Measurements from ENCODE around the gene PTPRCAP. TPM values are rescaled to one million over a fixed set of nuclear protein-coding genes. Genes with fewer than 3 reads are reported as not detected.

The PTPRCAP gene
- polyA plus RNA-seq, 1 donor from 2014 or later = 3.4 TPM

DNA sequence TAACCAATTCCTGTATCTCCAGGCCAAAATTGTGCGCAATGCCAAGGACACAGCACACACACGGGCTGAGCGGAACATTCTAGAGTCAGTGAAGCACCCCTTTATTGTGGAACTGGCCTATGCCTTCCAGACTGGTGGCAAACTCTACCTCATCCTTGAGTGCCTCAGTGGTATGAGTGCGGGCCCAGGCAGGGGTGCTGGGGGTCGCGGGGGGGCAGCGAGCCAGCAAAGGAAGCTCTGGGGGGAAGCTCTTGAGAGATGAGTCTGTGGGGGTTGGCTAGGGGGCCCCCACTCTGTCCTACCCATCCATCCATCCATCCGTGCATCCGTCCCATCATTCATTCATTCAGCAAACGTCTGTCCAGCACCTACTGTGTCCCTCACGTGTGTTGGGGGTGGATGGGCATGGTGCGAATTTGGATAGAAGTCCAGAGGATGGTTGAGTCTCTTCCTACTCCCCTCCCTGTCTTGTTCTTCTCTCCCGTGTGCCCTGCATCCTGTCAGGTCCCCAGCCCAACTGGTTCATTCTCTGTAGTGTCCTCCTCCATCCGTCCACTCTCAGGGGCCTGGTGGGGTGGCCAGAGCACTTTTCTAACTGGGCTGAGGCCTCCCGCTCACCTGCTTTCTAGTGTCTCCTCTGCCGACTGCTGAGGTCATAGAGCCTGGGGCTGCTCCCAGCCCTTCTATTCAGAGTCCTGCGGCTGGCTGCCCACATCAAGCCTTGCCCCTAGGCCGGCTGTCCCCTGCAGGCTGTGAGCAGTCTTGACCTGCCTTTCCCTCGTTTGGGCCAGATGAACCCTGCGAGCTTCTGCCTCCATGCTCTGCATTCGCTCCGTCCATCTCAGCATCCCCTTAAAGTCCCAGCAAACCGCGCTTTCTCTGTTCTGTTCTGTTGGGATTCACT, 5.9 kb downstream of the PTPRCAP start:
- Histone ChIP-seq H3K9me3 (ENCODE audit: low read length) (no peaks in the 10 kb centered on the region), H3K79me2 (replicated peaks; ENCODE audit: insufficient read depth, low read length) (peaks cover 9% of the 10 kb centered on the region), H3K27ac (ENCODE audit: low read length) (no peak overlapping the region), H3K36me3 (ENCODE audit: insufficient read depth, low read length) (no peaks in the 10 kb centered on the region), H4K20me1 (ENCODE audit: insufficient read depth) (no peaks in the 10 kb centered on the region), H3K4me2 (ENCODE audit: low read length) (no peak overlapping the region), H3F3A (ENCODE audit: insufficient read depth, low read length, poor library complexity, severe bottlenecking) (no peaks in the 10 kb centered on the region), H2AFZ (ENCODE audit: low read depth, low read length) (no peak overlapping the region), H3K9ac (ENCODE audit: low read length) (no peak overlapping the region), H3K27me3 (ENCODE audit: insufficient read depth, low read depth, low read length) (no peaks in the 10 kb centered on the region), H3K4me3 (ENCODE audit: low read length) (no peak overlapping the region), H3K9me2 (ENCODE audit: insufficient read depth, low read length) (no peaks in the 10 kb centered on the region)
- TF ChIP-seq EZH2 (IDR thresholded peaks at IDR 0.05; ENCODE audit: borderline replicate concordance, insufficient read depth, low read length, poor library complexity, severe bottlenecking) = no peak

DNA sequence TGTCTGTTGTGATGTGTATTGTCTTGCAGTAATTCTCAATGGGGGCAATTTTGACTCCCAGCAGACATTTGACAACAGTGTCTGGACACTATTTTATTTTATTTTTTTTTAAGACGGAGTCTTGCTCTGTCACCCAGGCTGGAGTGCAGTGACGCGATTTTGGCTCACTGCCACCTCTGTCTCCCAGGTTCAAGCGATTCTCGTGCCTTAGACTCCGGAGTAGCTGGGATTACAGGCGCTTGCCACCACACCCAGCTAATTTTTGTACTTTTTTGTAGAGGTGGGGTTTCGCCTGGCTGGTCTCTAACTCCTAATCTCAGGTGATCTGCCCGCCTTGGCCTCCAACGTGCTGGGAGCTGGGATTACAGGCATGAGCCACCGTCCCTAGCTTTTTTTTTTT, 7.8 kb downstream of the PTPRCAP start:
- H3K79me2 ChIP-seq (replicated peaks; ENCODE audit: insufficient read depth, low read length) = peaks cover 9% of the 10 kb centered on the region
- H3K4me2 ChIP-seq (ENCODE audit: low read length) = no peak overlapping the region
- no peaks in the 10 kb centered on the region for H3F3A ChIP-seq (ENCODE audit: insufficient read depth, low read length, poor library complexity, severe bottlenecking)
- peak overlapping the region; percentile 98 for H3K4me3 ChIP-seq (ENCODE audit: low read length)
- no peak overlapping the region for H3K9ac ChIP-seq (ENCODE audit: low read length)
- no peaks in the 10 kb centered on the region for H3K27me3 ChIP-seq (ENCODE audit: insufficient read depth, low read depth, low read length)
- H3K27ac ChIP-seq (ENCODE audit: low read length) = no peak overlapping the region
- TF ChIP-seq RAD21 (conservative IDR thresholded peaks at IDR 0.05) (no peak), MXI1 (conservative IDR thresholded peaks at IDR 0.05; ENCODE audit: poor library complexity, severe bottlenecking) (no peak), SMC3 (conservative IDR thresholded peaks at IDR 0.05; ENCODE audit: poor library complexity) (no peak), TAF1 (IDR thresholded peaks at IDR 0.05; ENCODE audit: low read depth) (no peak), EP300 (conservative IDR thresholded peaks at IDR 0.05; ENCODE audit: poor library complexity, severe bottlenecking) (no peak), EZH2 (IDR thresholded peaks at IDR 0.05; ENCODE audit: borderline replicate concordance, insufficient read depth, low read length, poor library complexity, severe bottlenecking) (no peak), POLR2AphosphoS5 (IDR thresholded peaks at IDR 0.05) (no peak)
- TF ChIP-seq, protein P1, sequence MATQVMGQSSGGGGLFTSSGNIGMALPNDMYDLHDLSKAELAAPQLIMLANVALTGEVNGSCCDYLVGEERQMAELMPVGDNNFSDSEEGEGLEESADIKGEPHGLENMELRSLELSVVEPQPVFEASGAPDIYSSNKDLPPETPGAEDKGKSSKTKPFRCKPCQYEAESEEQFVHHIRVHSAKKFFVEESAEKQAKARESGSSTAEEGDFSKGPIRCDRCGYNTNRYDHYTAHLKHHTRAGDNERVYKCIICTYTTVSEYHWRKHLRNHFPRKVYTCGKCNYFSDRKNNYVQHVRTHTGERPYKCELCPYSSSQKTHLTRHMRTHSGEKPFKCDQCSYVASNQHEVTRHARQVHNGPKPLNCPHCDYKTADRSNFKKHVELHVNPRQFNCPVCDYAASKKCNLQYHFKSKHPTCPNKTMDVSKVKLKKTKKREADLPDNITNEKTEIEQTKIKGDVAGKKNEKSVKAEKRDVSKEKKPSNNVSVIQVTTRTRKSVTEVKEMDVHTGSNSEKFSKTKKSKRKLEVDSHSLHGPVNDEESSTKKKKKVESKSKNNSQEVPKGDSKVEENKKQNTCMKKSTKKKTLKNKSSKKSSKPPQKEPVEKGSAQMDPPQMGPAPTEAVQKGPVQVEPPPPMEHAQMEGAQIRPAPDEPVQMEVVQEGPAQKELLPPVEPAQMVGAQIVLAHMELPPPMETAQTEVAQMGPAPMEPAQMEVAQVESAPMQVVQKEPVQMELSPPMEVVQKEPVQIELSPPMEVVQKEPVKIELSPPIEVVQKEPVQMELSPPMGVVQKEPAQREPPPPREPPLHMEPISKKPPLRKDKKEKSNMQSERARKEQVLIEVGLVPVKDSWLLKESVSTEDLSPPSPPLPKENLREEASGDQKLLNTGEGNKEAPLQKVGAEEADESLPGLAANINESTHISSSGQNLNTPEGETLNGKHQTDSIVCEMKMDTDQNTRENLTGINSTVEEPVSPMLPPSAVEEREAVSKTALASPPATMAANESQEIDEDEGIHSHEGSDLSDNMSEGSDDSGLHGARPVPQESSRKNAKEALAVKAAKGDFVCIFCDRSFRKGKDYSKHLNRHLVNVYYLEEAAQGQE (IDR thresholded peaks at IDR 0.05; ENCODE audit: borderline replicate concordance) = no peak
- TF ChIP-seq, protein P2, sequence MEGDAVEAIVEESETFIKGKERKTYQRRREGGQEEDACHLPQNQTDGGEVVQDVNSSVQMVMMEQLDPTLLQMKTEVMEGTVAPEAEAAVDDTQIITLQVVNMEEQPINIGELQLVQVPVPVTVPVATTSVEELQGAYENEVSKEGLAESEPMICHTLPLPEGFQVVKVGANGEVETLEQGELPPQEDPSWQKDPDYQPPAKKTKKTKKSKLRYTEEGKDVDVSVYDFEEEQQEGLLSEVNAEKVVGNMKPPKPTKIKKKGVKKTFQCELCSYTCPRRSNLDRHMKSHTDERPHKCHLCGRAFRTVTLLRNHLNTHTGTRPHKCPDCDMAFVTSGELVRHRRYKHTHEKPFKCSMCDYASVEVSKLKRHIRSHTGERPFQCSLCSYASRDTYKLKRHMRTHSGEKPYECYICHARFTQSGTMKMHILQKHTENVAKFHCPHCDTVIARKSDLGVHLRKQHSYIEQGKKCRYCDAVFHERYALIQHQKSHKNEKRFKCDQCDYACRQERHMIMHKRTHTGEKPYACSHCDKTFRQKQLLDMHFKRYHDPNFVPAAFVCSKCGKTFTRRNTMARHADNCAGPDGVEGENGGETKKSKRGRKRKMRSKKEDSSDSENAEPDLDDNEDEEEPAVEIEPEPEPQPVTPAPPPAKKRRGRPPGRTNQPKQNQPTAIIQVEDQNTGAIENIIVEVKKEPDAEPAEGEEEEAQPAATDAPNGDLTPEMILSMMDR (IDR thresholded peaks at IDR 0.05; ENCODE audit: poor library complexity, severe bottlenecking) = no peak
- H3K9me3 ChIP-seq (ENCODE audit: low read length) = no peaks in the 10 kb centered on the region
- H2AFZ ChIP-seq (ENCODE audit: low read depth, low read length) = no peak overlapping the region
- H3K9me2 ChIP-seq (ENCODE audit: insufficient read depth, low read length) = no peaks in the 10 kb centered on the region
- no peaks in the 10 kb centered on the region for H4K20me1 ChIP-seq (ENCODE audit: insufficient read depth)
- no peaks in the 10 kb centered on the region for H3K36me3 ChIP-seq (ENCODE audit: insufficient read depth, low read length)

Measured in neural cell (in vitro differentiated cells).